Epithelial cell of proximal tubule (primary cell): ENCODE data around the gene CCDC116. TPM values are rescaled to one million over a fixed set of nuclear protein-coding genes. Genes with fewer than 3 reads are reported as not detected.
"Not testable (repeated sequence)": the region's sequence is repeated elsewhere in the genome, so short reads cannot be mapped to it uniquely, and the experiment has no call there.

Experiments used
- DNase-seq: peaks from one replicate; pipeline ENCODE4 v3.0.0-alpha.2; 2011; ENCODE audit warnings: low read depth
- H3K4me3 ChIP-seq: 2 replicates; pipeline ENCODE4 v1.5.1; 2011; ENCODE audit warnings: low read depth, mild to moderate bottlenecking, low read length
- CTCF ChIP-seq: conservative IDR thresholded peaks from 2 replicates; pipeline ENCODE4 v1.5.1; 2012; ENCODE audit warnings: low read depth, mild to moderate bottlenecking, low read length
- total RNA-seq: library from RNA; depleted of rRNA; stranded (reverse); fragments of >200 nt; gene quantifications from 2 replicates; pipeline ENCODE4 v1.2.3, GENCODE V29; 2015

Gene CCDC116
- total RNA-seq, 1 donor from 2014 or later: 0.17 TPM

DNA sequence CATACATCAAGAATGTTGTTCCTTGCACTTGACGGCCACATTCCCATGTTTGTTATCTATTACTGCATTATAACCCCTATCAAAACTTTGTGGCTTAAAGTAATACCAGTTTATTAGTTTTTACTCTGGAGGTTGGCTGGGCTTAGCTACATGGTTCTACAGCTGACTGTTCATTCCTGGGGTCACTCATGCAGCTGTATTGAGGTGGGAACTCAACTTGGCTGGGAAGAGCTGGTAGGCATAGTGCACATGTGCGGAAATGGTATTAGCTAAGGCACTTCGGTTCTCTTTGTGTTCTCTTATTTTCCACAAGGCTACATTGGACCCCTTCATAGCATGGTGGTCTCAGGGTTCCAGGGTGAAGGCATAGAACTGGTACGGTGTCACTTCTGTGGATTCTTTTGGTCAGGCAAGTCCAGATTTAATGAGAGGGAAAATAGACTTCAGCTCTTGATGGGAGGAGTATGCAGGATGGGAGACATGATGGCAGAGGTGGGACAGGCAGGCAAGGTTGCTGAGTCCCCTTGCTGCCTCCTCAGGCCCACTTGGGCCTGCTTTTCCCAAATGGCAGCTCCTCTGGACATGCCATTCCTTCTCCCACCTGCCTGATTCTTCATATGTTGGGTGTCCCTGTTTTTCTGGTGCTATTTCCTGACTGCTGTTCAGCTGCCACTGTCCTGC lies 18.9 kb upstream of the CCDC116 start:
- no peak for DNase-seq
- TF ChIP-seq CTCF: no peak
- no peak overlapping the region for H3K4me3 ChIP-seq

- no peak for TF ChIP-seq CTCF
- no peak for DNase-seq
- H3K4me3 ChIP-seq: no peak overlapping the region
Measured at GRCh38 chr22:21615731-21616130, 16.8 kb upstream of the CCDC116 start.

DNA sequence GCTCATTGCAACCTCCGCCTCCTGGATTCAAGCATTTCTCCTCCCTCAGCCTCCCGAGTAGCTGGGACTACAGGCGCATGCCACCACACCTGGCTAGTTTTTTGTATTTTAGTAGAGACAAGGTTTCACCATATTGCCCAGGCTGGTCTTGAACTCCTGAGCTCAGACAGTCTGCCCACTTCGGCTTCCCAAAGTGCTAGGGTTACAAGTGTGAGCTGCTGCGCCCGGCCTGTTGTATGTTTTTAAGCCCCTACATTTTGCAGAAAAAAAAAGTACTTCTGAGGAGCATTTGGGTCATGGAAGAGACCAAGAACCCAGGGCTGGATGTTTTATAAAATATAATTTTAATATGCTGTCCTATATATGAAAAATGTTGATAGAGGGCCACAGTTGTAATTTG lies 15.2 kb upstream of the CCDC116 start:
- not testable (repeated sequence) for DNase-seq, H3K4me3 ChIP-seq

DNA sequence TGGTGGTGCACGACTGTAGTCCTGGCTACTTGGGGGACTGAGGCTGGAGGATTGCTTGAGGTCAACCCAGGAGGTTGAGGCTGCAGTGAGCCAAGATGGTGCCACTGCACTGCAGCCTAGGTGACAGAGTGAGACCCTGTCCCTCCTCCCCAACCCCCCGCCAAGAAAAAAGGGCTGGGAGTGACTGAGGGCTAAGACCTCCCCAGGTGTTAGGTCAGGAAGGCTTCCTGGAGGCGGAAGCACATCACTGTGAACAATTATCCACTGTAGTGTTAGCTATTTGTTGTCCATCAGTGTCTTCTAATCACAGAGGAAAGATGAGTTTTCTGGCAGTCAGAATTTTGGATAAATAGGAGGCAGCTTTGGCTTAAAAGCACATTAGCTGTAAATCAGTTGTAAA lies 11.5 kb upstream of the CCDC116 start:
- H3K4me3 ChIP-seq: no peak overlapping the region
- no peak for DNase-seq
- no peak for TF ChIP-seq CTCF

DNA sequence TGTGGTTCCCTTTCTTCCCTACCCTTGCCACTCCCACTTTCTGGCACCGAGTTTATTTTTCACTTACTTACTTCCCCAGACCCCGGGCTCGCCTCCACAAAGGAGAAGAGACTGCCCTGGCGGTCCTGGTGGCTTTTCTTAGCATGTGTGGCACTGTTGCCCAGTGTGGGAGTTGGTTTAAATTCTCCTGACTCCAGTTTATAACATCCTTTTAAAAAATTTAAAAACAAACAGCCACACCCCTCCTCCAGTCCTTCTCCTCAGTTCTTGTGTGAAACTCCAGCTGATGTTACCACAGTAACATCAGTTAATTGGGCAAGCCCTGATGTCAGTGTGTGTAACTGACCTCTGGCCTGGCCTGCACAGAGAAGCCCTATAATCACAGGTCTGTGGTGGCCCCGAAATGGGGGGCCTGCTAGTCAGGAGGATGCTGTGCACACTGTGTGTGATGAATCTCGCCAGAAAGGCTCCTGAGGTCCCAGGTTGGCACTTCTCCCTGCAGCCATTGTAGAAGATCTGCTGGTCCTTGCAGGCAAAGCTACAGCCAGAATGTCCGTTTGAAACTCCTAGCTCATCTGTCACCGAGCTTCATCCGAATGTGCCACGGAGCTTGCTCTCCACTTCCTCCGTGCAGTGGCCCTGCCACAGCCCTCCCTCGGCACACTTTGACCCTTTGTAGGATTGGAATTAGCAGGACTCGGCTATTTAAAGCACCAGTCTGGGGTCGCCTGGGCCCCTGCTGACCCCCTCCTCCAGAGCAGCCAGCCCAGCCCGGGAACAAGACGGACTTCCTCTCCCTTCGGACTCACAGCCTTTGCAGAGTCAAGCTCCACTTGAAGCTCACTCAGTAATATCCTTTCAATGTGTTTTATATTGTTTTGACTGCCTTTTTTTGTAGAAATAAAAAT lies 10.3 kb upstream of the CCDC116 start:
- H3K4me3 ChIP-seq: no peak overlapping the region
- TF ChIP-seq CTCF: no peak
- no peak for DNase-seq

DNA sequence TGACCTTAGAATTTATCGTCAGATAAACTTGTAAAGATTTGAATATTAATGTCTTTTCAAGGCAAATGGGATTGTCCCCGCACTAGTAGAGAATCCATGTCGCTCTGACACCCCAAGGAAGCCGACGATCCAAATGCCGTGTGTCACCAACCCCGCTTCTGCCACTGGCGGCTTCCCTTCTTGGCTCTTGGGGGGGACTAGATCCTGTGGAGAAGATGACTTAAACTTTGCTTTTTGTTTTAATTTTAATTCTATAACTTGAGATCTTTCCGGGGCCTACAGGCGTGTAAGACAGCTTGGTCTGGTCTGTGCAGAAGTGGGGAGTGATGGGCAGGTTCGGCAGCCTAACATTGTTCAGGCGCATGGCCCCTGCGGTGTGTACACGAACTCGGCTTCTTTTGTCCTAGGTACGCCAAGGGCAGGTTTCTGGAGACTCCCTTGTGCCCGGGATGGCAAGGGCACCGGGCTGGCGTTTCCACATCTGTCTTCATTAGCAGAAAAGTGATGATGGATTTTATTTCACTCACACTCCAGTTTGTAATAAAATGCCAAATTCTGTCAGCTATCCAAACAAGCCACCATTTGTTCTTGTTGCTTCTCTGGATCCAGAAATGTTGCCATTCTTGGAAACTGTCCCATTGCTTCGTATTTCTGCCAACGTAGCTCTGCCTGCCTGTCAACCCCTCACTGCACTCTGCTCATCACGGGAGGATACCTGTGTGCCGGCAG lies 9.5 kb upstream of the CCDC116 start:
- no peak for DNase-seq

More for the DNA sequence above, 9.5 kb upstream of the CCDC116 start:
- no peak for TF ChIP-seq CTCF
- H3K4me3 ChIP-seq: no peak overlapping the region
